C4-2B (cell line): ENCODE measurements around the gene AP2A2.

ENCODE experiments used
- H3K27ac ChIP-seq: fragments of 450-650 bp; 2 replicates; pipeline ENCODE4 v1.5.1; 2017
- CTCF ChIP-seq: fragments of 450-650 bp; conservative IDR thresholded peaks from 2 replicates; pipeline ENCODE4 v1.5.1; 2017; ENCODE audit warnings: mild to moderate bottlenecking
- ZFX ChIP-seq: fragments of 450-650 bp; IDR thresholded peaks from 2 replicates; pipeline ENCODE4 v1.6.1; 2017

AP2A2 gene

DNA sequence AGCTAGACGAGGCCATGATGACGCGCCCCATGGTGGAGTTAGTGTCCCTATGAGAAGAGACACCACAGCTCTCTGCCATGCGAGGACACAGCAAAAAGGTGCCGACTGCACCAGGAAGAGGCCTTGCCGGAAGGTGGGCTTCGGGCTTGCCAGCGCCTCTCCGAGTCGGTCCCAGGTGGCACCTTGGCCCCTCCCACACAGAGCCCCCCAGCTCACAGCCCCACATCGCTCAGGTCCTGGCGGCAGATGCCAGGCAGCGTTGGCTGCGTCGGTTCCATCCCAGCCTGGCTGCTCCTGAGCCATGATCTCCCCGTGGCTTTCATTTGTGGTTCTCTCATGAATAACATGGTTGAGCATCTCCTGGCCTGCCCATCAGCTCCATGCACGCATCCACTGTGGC lies 39.1 kb upstream of the AP2A2 start:
- TF ChIP-seq ZFX (no peak), CTCF (no peak)

DNA sequence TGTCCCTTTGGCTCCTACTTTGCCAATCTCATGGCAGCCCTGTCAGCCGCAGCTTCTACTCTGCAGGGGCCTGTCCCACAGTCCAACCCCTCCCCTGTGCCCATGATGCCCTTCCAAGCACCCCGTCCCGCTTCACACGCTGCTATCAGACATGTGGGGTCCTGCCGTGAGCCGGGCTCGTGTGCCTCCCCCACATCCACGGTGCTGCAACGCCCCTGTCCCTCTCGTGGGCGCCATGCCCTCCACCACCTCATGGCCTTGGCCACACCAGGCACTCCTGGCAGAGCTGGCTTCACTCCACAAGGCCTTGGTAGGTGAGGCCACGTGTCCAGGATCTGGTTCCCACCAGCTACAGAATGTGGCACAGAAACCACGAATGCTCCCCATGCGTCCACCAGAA lies 38.1 kb upstream of the AP2A2 start:
- TF ChIP-seq CTCF (no peak), ZFX (no peak)
- H3K27ac ChIP-seq, result no peak overlapping the region

More for the DNA sequence above, 39.1 kb upstream of the AP2A2 start:
- H3K27ac ChIP-seq, result no peak overlapping the region

GRCh38 chr11:888310-889212 lies 37.1 kb upstream of the AP2A2 start:
- TF ChIP-seq CTCF (no peak), ZFX (no peak)
- H3K27ac ChIP-seq, result no peak overlapping the region

DNA sequence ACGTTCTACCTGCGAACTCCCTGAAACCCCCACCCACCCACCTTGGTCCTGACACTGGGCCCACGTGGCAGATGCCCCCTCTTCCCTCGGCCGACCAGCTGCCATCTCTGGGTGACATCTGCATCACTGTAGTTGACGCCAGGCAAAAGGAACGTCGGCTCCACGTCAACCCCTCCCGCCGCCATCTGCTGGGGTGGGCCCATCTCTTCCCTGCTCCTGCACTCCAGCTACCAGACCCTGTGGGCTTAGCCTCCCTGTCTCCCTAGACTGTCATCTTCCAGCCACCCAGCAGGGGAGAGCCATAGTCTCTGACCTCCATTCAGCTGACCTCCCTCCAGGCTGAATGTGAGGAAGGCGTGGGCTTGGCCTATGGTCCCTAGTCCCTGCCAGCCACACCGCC lies 36.4 kb upstream of the AP2A2 start:
- H3K27ac ChIP-seq, result no peak overlapping the region
- TF ChIP-seq ZFX (no peak), CTCF (no peak)

GRCh38 chr11:889687-890475 lies 35.8 kb upstream of the AP2A2 start:
- no peak overlapping the region for H3K27ac ChIP-seq
- TF ChIP-seq ZFX (no peak), CTCF (no peak)

DNA sequence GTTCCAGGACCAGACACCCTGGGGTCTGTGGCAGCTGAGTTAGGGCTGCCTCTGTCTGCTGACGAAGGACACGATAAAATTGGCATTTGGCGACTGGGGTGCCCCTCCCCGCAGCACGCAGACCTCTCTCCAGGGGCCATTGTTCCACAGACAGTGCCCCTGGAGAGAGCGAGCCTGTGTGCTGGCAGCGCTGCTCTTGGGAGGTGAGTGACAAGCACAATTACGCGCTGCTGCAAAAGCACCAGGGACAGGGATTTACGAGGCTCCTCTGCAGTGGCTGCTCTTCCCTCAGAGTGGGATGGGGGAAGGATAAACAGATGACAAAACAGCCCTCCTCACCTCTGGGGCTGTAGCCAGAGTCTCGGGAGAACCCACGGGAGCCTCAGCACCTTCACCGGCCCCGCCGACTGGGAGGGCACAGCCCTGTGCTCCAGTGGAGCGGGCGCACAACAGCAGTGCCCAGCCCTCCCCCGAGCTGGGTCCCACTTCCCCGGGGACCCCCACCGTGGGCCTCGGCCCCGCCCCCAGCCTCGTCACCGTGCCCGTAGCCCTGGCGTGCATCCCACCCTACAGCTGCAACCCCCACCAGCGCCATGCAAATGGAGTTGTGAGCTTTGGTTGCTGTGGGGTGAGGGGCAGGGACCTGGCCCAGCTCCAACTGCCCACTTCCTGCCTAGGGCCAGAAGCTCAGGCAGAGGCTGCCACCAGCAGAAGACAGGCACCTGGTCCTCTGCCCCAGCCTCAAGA lies 34.7 kb upstream of the AP2A2 start:
- no peak overlapping the region for H3K27ac ChIP-seq
- TF ChIP-seq CTCF (no peak), ZFX (no peak)
